ENCODE results near the gene UHRF1. TPM values are rescaled to one million over a fixed set of nuclear protein-coding genes. Genes with fewer than 3 reads are reported as not detected.
A peak's percentile ranks its signal among the peaks of the same experiment; 100 is the strongest.

The UHRF1 gene
- total and polyA plus RNA-seq, 2 of the 13 experiments (the other 11 are each of a cell fraction or from before 2014, with no cell fraction given) = 6.8 to 78.4 TPM

- TF ChIP-seq THRA (CRISPR knock-in tag; IDR thresholded peaks at IDR 0.05; ENCODE audit: borderline replicate concordance) = no peak
- no peak for TF ChIP-seq NR3C1 (CRISPR knock-in tag; IDR thresholded peaks at IDR 0.05)
- no peak for TF ChIP-seq GTF3A (CRISPR knock-in tag; conservative IDR thresholded peaks at IDR 0.05)
- TF ChIP-seq FOXA1 (IDR thresholded peaks at IDR 0.05) = peak; percentile 76
- TF ChIP-seq FOXA1 (CRISPR knock-in tag; IDR thresholded peaks at IDR 0.05) = peak; percentile 67
- TF ChIP-seq KMT2B (CRISPR knock-in tag; IDR thresholded peaks at IDR 0.05) = no peak
- no peak for TF ChIP-seq SMC3 (IDR thresholded peaks at IDR 0.05; ENCODE audit: low read length)
- TF ChIP-seq, protein P1, sequence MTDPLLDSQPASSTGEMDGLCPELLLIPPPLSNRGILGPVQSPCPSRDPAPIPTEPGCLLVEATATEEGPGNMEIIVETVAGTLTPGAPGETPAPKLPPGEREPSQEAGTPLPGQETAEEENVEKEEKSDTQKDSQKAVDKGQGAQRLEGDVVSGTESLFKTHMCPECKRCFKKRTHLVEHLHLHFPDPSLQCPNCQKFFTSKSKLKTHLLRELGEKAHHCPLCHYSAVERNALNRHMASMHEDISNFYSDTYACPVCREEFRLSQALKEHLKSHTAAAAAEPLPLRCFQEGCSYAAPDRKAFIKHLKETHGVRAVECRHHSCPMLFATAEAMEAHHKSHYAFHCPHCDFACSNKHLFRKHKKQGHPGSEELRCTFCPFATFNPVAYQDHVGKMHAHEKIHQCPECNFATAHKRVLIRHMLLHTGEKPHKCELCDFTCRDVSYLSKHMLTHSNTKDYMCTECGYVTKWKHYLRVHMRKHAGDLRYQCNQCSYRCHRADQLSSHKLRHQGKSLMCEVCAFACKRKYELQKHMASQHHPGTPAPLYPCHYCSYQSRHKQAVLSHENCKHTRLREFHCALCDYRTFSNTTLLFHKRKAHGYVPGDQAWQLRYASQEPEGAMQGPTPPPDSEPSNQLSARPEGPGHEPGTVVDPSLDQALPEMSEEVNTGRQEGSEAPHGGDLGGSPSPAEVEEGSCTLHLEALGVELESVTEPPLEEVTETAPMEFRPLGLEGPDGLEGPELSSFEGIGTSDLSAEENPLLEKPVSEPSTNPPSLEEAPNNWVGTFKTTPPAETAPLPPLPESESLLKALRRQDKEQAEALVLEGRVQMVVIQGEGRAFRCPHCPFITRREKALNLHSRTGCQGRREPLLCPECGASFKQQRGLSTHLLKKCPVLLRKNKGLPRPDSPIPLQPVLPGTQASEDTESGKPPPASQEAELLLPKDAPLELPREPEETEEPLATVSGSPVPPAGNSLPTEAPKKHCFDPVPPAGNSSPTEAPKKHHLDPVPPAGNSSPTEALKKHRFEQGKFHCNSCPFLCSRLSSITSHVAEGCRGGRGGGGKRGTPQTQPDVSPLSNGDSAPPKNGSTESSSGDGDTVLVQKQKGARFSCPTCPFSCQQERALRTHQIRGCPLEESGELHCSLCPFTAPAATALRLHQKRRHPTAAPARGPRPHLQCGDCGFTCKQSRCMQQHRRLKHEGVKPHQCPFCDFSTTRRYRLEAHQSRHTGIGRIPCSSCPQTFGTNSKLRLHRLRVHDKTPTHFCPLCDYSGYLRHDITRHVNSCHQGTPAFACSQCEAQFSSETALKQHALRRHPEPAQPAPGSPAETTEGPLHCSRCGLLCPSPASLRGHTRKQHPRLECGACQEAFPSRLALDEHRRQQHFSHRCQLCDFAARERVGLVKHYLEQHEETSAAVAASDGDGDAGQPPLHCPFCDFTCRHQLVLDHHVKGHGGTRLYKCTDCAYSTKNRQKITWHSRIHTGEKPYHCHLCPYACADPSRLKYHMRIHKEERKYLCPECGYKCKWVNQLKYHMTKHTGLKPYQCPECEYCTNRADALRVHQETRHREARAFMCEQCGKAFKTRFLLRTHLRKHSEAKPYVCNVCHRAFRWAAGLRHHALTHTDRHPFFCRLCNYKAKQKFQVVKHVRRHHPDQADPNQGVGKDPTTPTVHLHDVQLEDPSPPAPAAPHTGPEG (CRISPR knock-in tag; IDR thresholded peaks at IDR 0.05) = no peak
- no peak for TF ChIP-seq ZNF572 (CRISPR knock-in tag; IDR thresholded peaks at IDR 0.05)
- TF ChIP-seq ZSCAN31 (CRISPR knock-in tag; IDR thresholded peaks at IDR 0.05; ENCODE audit: low read depth) = no peak
- TF ChIP-seq ZSCAN21 (CRISPR knock-in tag; IDR thresholded peaks at IDR 0.05; ENCODE audit: borderline replicate concordance) = peak; percentile 37; the same call in 1 of the 2 replicates
- TF ChIP-seq ZNF441 (CRISPR knock-in tag; IDR thresholded peaks at IDR 0.05; ENCODE audit: borderline replicate concordance) = peak; percentile 75
- TF ChIP-seq LCORL (IDR thresholded peaks at IDR 0.05) = no peak
- peak; percentile 84 for TF ChIP-seq LCORL (CRISPR knock-in tag; IDR thresholded peaks at IDR 0.05)
- TF ChIP-seq IKZF4 (CRISPR knock-in tag; IDR thresholded peaks at IDR 0.05; ENCODE audit: borderline replicate concordance, low read depth, not compliant biosample characterization) = no peak
- TF ChIP-seq, protein P2, sequence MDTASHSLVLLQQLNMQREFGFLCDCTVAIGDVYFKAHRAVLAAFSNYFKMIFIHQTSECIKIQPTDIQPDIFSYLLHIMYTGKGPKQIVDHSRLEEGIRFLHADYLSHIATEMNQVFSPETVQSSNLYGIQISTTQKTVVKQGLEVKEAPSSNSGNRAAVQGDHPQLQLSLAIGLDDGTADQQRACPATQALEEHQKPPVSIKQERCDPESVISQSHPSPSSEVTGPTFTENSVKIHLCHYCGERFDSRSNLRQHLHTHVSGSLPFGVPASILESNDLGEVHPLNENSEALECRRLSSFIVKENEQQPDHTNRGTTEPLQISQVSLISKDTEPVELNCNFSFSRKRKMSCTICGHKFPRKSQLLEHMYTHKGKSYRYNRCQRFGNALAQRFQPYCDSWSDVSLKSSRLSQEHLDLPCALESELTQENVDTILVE (CRISPR knock-in tag; IDR thresholded peaks at IDR 0.05) = peak; percentile 31; the same call in 1 of the 2 replicates
- TF ChIP-seq NCOA1 (CRISPR knock-in tag; IDR thresholded peaks at IDR 0.05) = no peak
- no peak for TF ChIP-seq LBX2 (CRISPR knock-in tag; IDR thresholded peaks at IDR 0.05; ENCODE audit: borderline replicate concordance)
- peak in 1 of 2 experiments; percentile 64; a peak in 2 of 4 replicates for TF ChIP-seq NR2F1 (CRISPR knock-in tag; IDR thresholded peaks at IDR 0.05)
- peak; percentile 82 for TF ChIP-seq CREB1 (IDR thresholded peaks at IDR 0.05)
- TF ChIP-seq CREB1 (CRISPR knock-in tag; IDR thresholded peaks at IDR 0.05) = peak; percentile 82
- TF ChIP-seq RXRA (CRISPR knock-in tag; IDR thresholded peaks at IDR 0.05) = peak; percentile 49; the same call in 1 of the 2 replicates
- no peak for TF ChIP-seq ISX (CRISPR knock-in tag; conservative IDR thresholded peaks at IDR 0.05)
Observed at GRCh38 chr19:4867534-4868285, 41.6 kb upstream of the UHRF1 start, which contains the start of gene PLIN3 (continued).
